OCI-LY7 (cell line): ENCODE measurements around the gene ALG10.

Experiments
- CTCF ChIP-seq: fragments of 200-600 bp; sonication (generic); conservative IDR thresholded peaks from 2 replicates; pipeline ENCODE4 v1.5.1; 2014; ENCODE audit warnings: mild to moderate bottlenecking, antibody characterized with exemption, low read length, moderate library complexity, mixed read lengths
- EZH2phosphoT487 ChIP-seq: fragments of 200-600 bp; sonication (generic); IDR thresholded peaks from 2 replicates; pipeline ENCODE4 v1.6.1; 2018; ENCODE audit warnings: low read depth, borderline replicate concordance, mild to moderate bottlenecking, mixed run types, antibody characterized with exemption, low read length, moderate library complexity, mixed read lengths

- TF ChIP-seq CTCF (no peak), EZH2phosphoT487 (no peak)
These were observed 32.6 kb downstream of the ALG10 start for GRCh38 chr12:34054938-34055337.
